ENCODE results near the gene SFXN5.

DNA sequence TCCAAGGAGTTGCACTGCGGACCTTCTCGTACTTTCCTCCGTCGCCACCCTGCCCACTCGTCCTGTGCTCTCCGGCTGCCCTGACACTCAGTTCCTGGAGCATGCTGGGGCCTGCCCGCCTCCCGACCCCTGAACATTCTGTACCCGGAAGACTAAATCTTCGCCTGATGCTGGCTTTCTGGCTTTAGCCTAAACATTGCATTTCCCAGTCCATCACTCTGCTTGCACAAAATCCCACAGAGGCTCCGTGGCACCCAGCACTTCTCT is 550 bp upstream of the SFXN5 start:
- TF ChIP-seq, protein P1, sequence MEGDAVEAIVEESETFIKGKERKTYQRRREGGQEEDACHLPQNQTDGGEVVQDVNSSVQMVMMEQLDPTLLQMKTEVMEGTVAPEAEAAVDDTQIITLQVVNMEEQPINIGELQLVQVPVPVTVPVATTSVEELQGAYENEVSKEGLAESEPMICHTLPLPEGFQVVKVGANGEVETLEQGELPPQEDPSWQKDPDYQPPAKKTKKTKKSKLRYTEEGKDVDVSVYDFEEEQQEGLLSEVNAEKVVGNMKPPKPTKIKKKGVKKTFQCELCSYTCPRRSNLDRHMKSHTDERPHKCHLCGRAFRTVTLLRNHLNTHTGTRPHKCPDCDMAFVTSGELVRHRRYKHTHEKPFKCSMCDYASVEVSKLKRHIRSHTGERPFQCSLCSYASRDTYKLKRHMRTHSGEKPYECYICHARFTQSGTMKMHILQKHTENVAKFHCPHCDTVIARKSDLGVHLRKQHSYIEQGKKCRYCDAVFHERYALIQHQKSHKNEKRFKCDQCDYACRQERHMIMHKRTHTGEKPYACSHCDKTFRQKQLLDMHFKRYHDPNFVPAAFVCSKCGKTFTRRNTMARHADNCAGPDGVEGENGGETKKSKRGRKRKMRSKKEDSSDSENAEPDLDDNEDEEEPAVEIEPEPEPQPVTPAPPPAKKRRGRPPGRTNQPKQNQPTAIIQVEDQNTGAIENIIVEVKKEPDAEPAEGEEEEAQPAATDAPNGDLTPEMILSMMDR (IDR thresholded peaks at IDR 0.05): no peak
- no peak for TF ChIP-seq POLR2A (IDR thresholded peaks at IDR 0.05)

All from vagina (tissue), 2 donors.